ENCODE measurements around the gene NT5C3B. TPM values are rescaled to one million over a fixed set of nuclear protein-coding genes. Genes with fewer than 3 reads are reported as not detected.
"Not testable (repeated sequence)": the region's sequence is repeated elsewhere in the genome, so short reads cannot be mapped to it uniquely, and the experiment has no call there.

NT5C3B gene
- total RNA-seq, 1 donor from 2014 or later, result 165 TPM

- Mint-ChIP-seq H3K4me1 (ENCODE audit: low read depth, unreplicated experiment) (peaks cover 37% of the 10 kb centered on the region), H3K9me3 (ENCODE audit: unreplicated experiment) (peaks cover 15% of the 10 kb centered on the region), H3K27me3 (ENCODE audit: unreplicated experiment) (peaks cover 10% of the 10 kb centered on the region), H3K4me3 (ENCODE audit: unreplicated experiment) (no peak overlapping the region), H3K27ac (ENCODE audit: unreplicated experiment) (no peak overlapping the region), H3K36me3 (ENCODE audit: unreplicated experiment) (no peaks in the 10 kb centered on the region)
- TF ChIP-seq, protein P1, sequence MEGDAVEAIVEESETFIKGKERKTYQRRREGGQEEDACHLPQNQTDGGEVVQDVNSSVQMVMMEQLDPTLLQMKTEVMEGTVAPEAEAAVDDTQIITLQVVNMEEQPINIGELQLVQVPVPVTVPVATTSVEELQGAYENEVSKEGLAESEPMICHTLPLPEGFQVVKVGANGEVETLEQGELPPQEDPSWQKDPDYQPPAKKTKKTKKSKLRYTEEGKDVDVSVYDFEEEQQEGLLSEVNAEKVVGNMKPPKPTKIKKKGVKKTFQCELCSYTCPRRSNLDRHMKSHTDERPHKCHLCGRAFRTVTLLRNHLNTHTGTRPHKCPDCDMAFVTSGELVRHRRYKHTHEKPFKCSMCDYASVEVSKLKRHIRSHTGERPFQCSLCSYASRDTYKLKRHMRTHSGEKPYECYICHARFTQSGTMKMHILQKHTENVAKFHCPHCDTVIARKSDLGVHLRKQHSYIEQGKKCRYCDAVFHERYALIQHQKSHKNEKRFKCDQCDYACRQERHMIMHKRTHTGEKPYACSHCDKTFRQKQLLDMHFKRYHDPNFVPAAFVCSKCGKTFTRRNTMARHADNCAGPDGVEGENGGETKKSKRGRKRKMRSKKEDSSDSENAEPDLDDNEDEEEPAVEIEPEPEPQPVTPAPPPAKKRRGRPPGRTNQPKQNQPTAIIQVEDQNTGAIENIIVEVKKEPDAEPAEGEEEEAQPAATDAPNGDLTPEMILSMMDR (IDR thresholded peaks at IDR 0.05; ENCODE audit: partially characterized antibody, unreplicated experiment), result no peak
- DNase-seq, result no peak
Measured at GRCh38 chr17:41779954-41780353, 56.1 kb downstream of the NT5C3B start.

DNA sequence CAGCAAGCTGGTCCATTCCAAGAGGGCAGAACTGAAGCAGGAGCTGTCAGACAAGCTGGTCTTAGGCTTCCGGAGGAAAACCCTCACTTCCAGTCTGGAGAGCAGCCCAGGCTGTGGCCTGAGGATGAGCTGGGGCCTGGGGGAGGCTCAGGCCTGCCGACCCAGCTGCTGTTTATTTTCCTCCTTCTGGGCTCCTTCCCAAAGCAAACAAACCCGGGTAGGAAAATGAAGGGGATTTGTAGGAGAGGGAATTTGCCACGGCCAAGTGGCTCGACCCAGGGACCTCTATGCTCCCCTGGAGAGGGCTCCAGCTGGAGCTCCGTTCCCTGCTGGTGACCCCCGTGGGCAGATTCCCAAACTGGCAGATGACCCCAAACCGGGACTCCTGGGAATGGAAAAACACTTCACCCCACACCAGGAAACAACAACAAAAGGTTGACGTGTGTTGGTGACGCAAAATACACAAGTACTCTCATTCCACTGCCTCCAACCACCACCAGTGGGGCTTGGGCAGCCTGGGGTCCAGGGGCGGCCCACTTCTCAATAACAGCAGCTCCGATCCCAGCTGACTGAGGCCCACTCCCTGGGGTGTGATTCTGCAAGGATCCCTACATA is 58.4 kb downstream of the NT5C3B start:
- H3K36me3 Mint-ChIP-seq (ENCODE audit: unreplicated experiment), result no peaks in the 10 kb centered on the region
- TF ChIP-seq, protein P1 (IDR thresholded peaks at IDR 0.05; ENCODE audit: partially characterized antibody, unreplicated experiment), result no peak
- peaks cover 18% of the 10 kb centered on the region for H3K9me3 Mint-ChIP-seq (ENCODE audit: unreplicated experiment)
- H3K27ac Mint-ChIP-seq (ENCODE audit: unreplicated experiment), result peak overlapping the region; percentile 80
- H3K4me1 Mint-ChIP-seq (ENCODE audit: low read depth, unreplicated experiment), result peaks cover 44% of the 10 kb centered on the region
- peaks cover 16% of the 10 kb centered on the region for H3K27me3 Mint-ChIP-seq (ENCODE audit: unreplicated experiment)
- no peak for DNase-seq
- peak overlapping the region; percentile 52 for H3K4me3 Mint-ChIP-seq (ENCODE audit: unreplicated experiment)

DNA sequence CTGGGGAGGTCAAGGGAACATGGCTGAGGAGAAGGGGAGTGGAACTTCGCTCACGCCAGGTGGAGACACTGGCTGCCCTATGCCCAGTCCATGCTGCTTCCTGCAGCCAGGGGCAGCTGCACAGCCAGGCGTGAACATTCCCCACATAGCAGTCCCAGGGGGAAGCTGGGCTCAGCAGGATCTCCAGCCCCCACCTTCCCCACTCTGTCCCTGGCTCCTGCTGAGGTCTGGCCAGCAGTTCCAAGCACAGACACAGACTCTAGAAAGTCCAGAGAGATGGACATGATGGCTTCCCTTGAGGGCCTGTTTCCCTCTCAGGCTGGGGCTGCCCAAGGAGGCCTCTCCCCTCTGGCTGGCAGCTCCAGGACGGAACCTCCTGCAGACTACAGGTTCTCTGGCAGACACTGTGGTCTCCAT is 58.9 kb downstream of the NT5C3B start:
- peak; percentile 53 for DNase-seq
- Mint-ChIP-seq H3K9me3 (ENCODE audit: unreplicated experiment) (peaks cover 19% of the 10 kb centered on the region), H3K4me3 (ENCODE audit: unreplicated experiment) (peak overlapping the region; percentile 52), H3K4me1 (ENCODE audit: low read depth, unreplicated experiment) (peaks cover 43% of the 10 kb centered on the region), H3K27ac (ENCODE audit: unreplicated experiment) (no peak overlapping the region), H3K27me3 (ENCODE audit: unreplicated experiment) (peaks cover 14% of the 10 kb centered on the region), H3K36me3 (ENCODE audit: unreplicated experiment) (no peaks in the 10 kb centered on the region)
- TF ChIP-seq, protein P1 (IDR thresholded peaks at IDR 0.05; ENCODE audit: partially characterized antibody, unreplicated experiment), result no peak

- Mint-ChIP-seq H3K4me1 (ENCODE audit: low read depth, unreplicated experiment) (peaks cover 37% of the 10 kb centered on the region), H3K9me3 (ENCODE audit: unreplicated experiment) (peaks cover 14% of the 10 kb centered on the region), H3K27me3 (ENCODE audit: unreplicated experiment) (peaks cover 11% of the 10 kb centered on the region), H3K27ac (ENCODE audit: unreplicated experiment) (peak overlapping the region; percentile 44), H3K4me3 (ENCODE audit: unreplicated experiment) (peak overlapping the region; percentile 54)
- DNase-seq; H3K36me3 Mint-ChIP-seq (ENCODE audit: unreplicated experiment): not testable (repeated sequence)
Measured at GRCh38 chr17:41776262-41776900, 59.7 kb downstream of the NT5C3B start.

DNA sequence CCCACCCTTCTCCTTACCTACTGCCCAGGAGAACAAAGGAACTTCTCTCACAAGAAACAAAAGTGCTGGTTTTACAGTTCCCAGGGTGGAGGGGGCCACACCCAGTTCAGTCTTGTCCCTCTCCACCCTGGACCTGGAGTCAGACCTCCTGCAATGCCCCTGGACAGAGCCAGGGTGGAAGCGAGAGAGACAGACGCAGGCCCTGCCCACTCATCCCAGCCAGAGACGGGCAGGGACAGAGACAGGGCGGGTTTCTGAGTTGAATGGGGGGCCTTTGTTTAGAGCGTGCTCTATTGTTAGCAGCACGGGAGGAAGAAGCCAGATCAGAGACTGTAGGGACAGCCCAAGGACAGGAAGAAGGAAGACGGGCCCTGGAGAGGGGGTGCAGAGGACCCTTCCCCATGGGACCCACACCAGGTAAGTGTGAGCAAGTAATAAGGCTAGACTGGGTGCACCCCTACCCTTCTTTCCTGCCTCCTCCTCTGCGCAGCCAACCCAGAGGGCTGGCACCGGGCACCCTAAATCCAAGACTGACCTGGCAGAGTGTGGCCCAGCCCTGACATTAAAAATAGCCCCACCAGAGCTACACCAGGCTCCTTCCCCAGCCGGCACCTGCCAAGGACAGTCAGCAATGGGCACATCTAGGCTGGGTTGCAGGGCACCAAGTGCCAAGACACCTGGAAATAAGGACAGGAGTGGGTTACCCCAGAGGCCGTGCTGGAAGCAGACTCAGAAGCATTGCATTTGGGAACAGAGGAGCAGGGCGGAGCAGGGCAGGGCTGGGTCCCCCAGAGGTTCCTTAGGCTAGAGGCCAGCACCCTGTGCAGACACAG is 60.4 kb downstream of the NT5C3B start:
- peaks cover 18% of the 10 kb centered on the region for H3K9me3 Mint-ChIP-seq (ENCODE audit: unreplicated experiment)
- no peaks in the 10 kb centered on the region for H3K36me3 Mint-ChIP-seq (ENCODE audit: unreplicated experiment)
- DNase-seq, result no peak
- H3K4me1 Mint-ChIP-seq (ENCODE audit: low read depth, unreplicated experiment), result peaks cover 37% of the 10 kb centered on the region
- TF ChIP-seq, protein P1 (IDR thresholded peaks at IDR 0.05; ENCODE audit: partially characterized antibody, unreplicated experiment), result no peak
- H3K27ac Mint-ChIP-seq (ENCODE audit: unreplicated experiment), result peak overlapping the region; percentile 64
- peaks cover 15% of the 10 kb centered on the region for H3K27me3 Mint-ChIP-seq (ENCODE audit: unreplicated experiment)
- H3K4me3 Mint-ChIP-seq (ENCODE audit: unreplicated experiment), result peak overlapping the region; percentile 54

Other genes starting within 250 kb of the NT5C3B start
- not detected for gene KRT14, start 249.3 kb downstream of the NT5C3B start, total RNA-seq (ENCODE audit: unreplicated experiment)
- gene KRT16, start 223.5 kb downstream of the NT5C3B start, total RNA-seq (ENCODE audit: unreplicated experiment), result not detected
- not detected for gene KRT17, start 211.7 kb downstream of the NT5C3B start, total RNA-seq (ENCODE audit: unreplicated experiment)
- 1,088 TPM for gene EIF1, start 147.3 kb downstream of the NT5C3B start, total RNA-seq (ENCODE audit: unreplicated experiment)
- gene GAST, start 123.9 kb downstream of the NT5C3B start, total RNA-seq (ENCODE audit: unreplicated experiment), result not detected
- gene HAP1, start 101.6 kb downstream of the NT5C3B start, total RNA-seq (ENCODE audit: unreplicated experiment), result 0.76 TPM
- gene JUP, start 49.5 kb downstream of the NT5C3B start, total RNA-seq (ENCODE audit: unreplicated experiment), result 252 TPM
- 5.6 TPM for gene P3H4, start 24.3 kb downstream of the NT5C3B start, total RNA-seq (ENCODE audit: unreplicated experiment)
- gene FKBP10, start 23.2 kb downstream of the NT5C3B start, total RNA-seq (ENCODE audit: unreplicated experiment), result 28.5 TPM
- gene KLHL10, start 1.6 kb upstream of the NT5C3B start, total RNA-seq (ENCODE audit: unreplicated experiment), result not detected
- 17.4 TPM for gene KLHL11, start 29.2 kb upstream of the NT5C3B start, total RNA-seq (ENCODE audit: unreplicated experiment)
- 625 TPM for gene ACLY, start 82.7 kb upstream of the NT5C3B start, total RNA-seq (ENCODE audit: unreplicated experiment)
- gene ODAD4, start 94.4 kb upstream of the NT5C3B start, total RNA-seq (ENCODE audit: unreplicated experiment), result 3.4 TPM
- 51.5 TPM for gene CNP, start 130.6 kb upstream of the NT5C3B start, total RNA-seq (ENCODE audit: unreplicated experiment)
- 124 TPM for gene DNAJC7, start 181.2 kb upstream of the NT5C3B start, total RNA-seq (ENCODE audit: unreplicated experiment)
- 88.8 TPM for gene NKIRAS2, start 183.9 kb upstream of the NT5C3B start, total RNA-seq (ENCODE audit: unreplicated experiment)
- gene C17orf113, start 214.4 kb upstream of the NT5C3B start, total RNA-seq (ENCODE audit: unreplicated experiment), result 2.4 TPM

Data from glutamatergic neuron (in vitro differentiated cells).